ENCODE data around the gene UGGT2. TPM values are rescaled to one million over a fixed set of nuclear protein-coding genes. Genes with fewer than 3 reads are reported as not detected.

UGGT2 gene
- total and polyA plus RNA-seq, 7 donors, result 1.2 to 40.2 (median 32.7) TPM

DNA sequence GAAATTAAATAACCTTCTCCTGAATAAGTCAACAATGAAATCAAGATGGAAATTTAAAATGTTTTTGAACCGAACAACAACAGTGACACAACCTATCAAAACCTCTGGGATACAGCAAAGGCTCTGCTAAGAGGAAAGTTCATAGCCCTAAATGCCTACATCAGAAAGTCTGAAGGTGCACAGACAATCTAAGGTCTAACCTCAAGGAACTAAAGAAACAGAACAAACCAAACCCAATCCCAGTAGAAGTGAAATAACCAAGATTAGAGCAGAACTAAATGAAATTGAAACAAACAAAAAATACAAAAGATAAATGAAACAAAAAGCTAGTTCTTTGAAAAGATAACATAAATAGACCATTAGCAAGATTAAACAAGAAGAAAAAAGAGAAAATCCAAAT, 9.0 kb downstream of the UGGT2 start:
- Histone ChIP-seq H3K4me3 (no peak overlapping the region), H3K36me3 (no peaks in the 10 kb centered on the region), H3K9me3 (peaks cover 0 to 3% (median 1%) of the 10 kb centered on the region in 4 donors), H3K27ac (no peak overlapping the region), H3K4me1 (no peaks in the 10 kb centered on the region), H3K27me3 (no peaks in the 10 kb centered on the region)
- intact Hi-C loops (cut with DNase I), result no loop called here
- no peak for DNase-seq
- 97 to 98% methylated on average over 1 of the region's 1 CpG for WGBS, 2 donors
- TF ChIP-seq POLR2AphosphoS5 (IDR thresholded peaks at IDR 0.05) (no peak), POLR2A (IDR thresholded peaks at IDR 0.05) (no peak), EP300 (IDR thresholded peaks at IDR 0.05) (no peak)
- TF ChIP-seq, protein P1, sequence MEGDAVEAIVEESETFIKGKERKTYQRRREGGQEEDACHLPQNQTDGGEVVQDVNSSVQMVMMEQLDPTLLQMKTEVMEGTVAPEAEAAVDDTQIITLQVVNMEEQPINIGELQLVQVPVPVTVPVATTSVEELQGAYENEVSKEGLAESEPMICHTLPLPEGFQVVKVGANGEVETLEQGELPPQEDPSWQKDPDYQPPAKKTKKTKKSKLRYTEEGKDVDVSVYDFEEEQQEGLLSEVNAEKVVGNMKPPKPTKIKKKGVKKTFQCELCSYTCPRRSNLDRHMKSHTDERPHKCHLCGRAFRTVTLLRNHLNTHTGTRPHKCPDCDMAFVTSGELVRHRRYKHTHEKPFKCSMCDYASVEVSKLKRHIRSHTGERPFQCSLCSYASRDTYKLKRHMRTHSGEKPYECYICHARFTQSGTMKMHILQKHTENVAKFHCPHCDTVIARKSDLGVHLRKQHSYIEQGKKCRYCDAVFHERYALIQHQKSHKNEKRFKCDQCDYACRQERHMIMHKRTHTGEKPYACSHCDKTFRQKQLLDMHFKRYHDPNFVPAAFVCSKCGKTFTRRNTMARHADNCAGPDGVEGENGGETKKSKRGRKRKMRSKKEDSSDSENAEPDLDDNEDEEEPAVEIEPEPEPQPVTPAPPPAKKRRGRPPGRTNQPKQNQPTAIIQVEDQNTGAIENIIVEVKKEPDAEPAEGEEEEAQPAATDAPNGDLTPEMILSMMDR (IDR thresholded peaks at IDR 0.05), result no peak

- DNase-seq, result no peak
- TF ChIP-seq EP300 (IDR thresholded peaks at IDR 0.05) (no peak), POLR2A (IDR thresholded peaks at IDR 0.05) (no peak), POLR2AphosphoS5 (IDR thresholded peaks at IDR 0.05) (no peak)
- TF ChIP-seq, protein P1 (IDR thresholded peaks at IDR 0.05), result no peak
- Histone ChIP-seq H3K4me1 (no peaks in the 10 kb centered on the region), H3K27me3 (no peaks in the 10 kb centered on the region), H3K4me3 (no peak overlapping the region), H3K9me3 (peaks cover 0 to 2% (median under 1%) of the 10 kb centered on the region in 4 donors), H3K27ac (no peak overlapping the region), H3K36me3 (no peaks in the 10 kb centered on the region)
- intact Hi-C loops (cut with DNase I), result no loop called here
- 94% methylated on average over 4 of the region's 4 CpGs for WGBS, 2 donors
These were observed 11.7 kb downstream of the UGGT2 start for GRCh38 chr13:96041326-96042110.

DNA sequence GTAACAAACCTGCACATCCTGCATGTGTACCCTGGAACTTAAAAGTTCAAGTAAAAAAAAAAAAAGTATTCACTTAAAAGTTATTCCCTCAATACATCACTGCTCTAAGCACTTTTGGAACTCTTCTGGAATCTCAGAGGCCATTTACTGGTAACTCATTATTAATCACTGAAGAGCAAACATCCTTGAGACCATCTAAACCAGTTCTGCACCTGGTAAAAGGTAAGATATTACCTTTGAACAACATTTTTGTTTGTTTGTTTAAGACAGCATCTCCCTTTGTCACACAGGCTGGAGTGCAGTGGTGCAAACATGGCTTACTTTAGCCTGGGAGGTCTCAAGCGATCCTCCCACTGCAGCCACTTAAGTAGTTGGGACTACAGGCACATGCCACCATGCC, 16.7 kb downstream of the UGGT2 start:
- H3K9me3 ChIP-seq, result no peaks in the 10 kb centered on the region
- no peaks in the 10 kb centered on the region for H3K27me3 ChIP-seq
- no peak overlapping the region for H3K4me3 ChIP-seq
- TF ChIP-seq EP300 (IDR thresholded peaks at IDR 0.05) (no peak), POLR2AphosphoS5 (IDR thresholded peaks at IDR 0.05) (no peak), POLR2A (IDR thresholded peaks at IDR 0.05) (no peak)
- TF ChIP-seq, protein P1 (IDR thresholded peaks at IDR 0.05), result no peak
- no peak for DNase-seq
- H3K27ac ChIP-seq, result no peak overlapping the region
- H3K36me3 ChIP-seq, result no peaks in the 10 kb centered on the region
- H3K4me1 ChIP-seq, result no peaks in the 10 kb centered on the region
- 97 to 99% methylated on average over 1 of the region's 1 CpG for WGBS, 2 donors
- intact Hi-C loops (cut with DNase I), result no loop called here

GRCh38 chr13:96034662-96035061, 18.5 kb downstream of the UGGT2 start:
- intact Hi-C loops (cut with DNase I), result no loop called here
- TF ChIP-seq POLR2AphosphoS5 (IDR thresholded peaks at IDR 0.05), result no peak
- no peak for TF ChIP-seq POLR2A (IDR thresholded peaks at IDR 0.05)
- TF ChIP-seq EP300 (IDR thresholded peaks at IDR 0.05), result no peak
- TF ChIP-seq, protein P1 (IDR thresholded peaks at IDR 0.05), result no peak
- WGBS, 2 donors, result 94 to 96% methylated on average over 10 of the region's 10 CpGs
- no peak overlapping the region for H3K27ac ChIP-seq
- no peaks in the 10 kb centered on the region for H3K4me1 ChIP-seq
- H3K27me3 ChIP-seq, result no peaks in the 10 kb centered on the region
- DNase-seq, result no peak
- H3K36me3 ChIP-seq, result peaks cover 0 to 5% (median 0%) of the 10 kb centered on the region in 4 donors
- no peak overlapping the region for H3K4me3 ChIP-seq
- no peaks in the 10 kb centered on the region for H3K9me3 ChIP-seq
